Non-pigmented ciliary epithelial cell (primary cell): ENCODE results near the gene NRF1.
"Not testable (repeated sequence)": the region's sequence is repeated elsewhere in the genome, so short reads cannot be mapped to it uniquely, and the experiment has no call there.

Experiments used
- DNase-seq: peaks from one replicate; pipeline ENCODE4 v3.0.0-alpha.2; 2010; ENCODE audit warnings: low read depth

The NRF1 gene

GRCh38 chr7:129649128-129649690, 37.7 kb downstream of the NRF1 start:
- DNase-seq = no peak

GRCh38 chr7:129650056-129650758, 38.7 kb downstream of the NRF1 start:
- no peak for DNase-seq

GRCh38 chr7:129652914-129653313, 41.4 kb downstream of the NRF1 start:
- no peak for DNase-seq

- DNase-seq = no peak
Observed at GRCh38 chr7:129655811-129656210, 44.3 kb downstream of the NRF1 start.

GRCh38 chr7:129657363-129657762, 45.8 kb downstream of the NRF1 start:
- no peak for DNase-seq

- not testable (repeated sequence) for DNase-seq
Observed at GRCh38 chr7:129659907-129660306, 48.4 kb downstream of the NRF1 start.

- no peak for DNase-seq
Observed at GRCh38 chr7:129661645-129662182, 50.2 kb downstream of the NRF1 start.

GRCh38 chr7:129663240-129663639, 51.7 kb downstream of the NRF1 start:
- not testable (repeated sequence) for DNase-seq

GRCh38 chr7:129664029-129665012, 52.8 kb downstream of the NRF1 start:
- DNase-seq = peak; percentile 36

GRCh38 chr7:129665013-129665401, 53.5 kb downstream of the NRF1 start:
- DNase-seq = peak; percentile 85

- DNase-seq = no peak
Observed at GRCh38 chr7:129667116-129667515, 55.6 kb downstream of the NRF1 start.

- DNase-seq = no peak
Observed at GRCh38 chr7:129667551-129667950, 56.0 kb downstream of the NRF1 start.

GRCh38 chr7:129669901-129670300, 58.4 kb downstream of the NRF1 start:
- DNase-seq = no peak

- DNase-seq = no peak
Observed at GRCh38 chr7:129670656-129671055, 59.1 kb downstream of the NRF1 start.

GRCh38 chr7:129671266-129671665, 59.7 kb downstream of the NRF1 start:
- no peak for DNase-seq

- DNase-seq = not testable (repeated sequence)
Observed at GRCh38 chr7:129674475-129674874, 63.0 kb downstream of the NRF1 start.

GRCh38 chr7:129675521-129675920, 64.0 kb downstream of the NRF1 start:
- DNase-seq = no peak

GRCh38 chr7:129676017-129676897, 64.7 kb downstream of the NRF1 start:
- no peak for DNase-seq

GRCh38 chr7:129677796-129678195, 66.3 kb downstream of the NRF1 start:
- no peak for DNase-seq

GRCh38 chr7:129678606-129679005, 67.1 kb downstream of the NRF1 start:
- no peak for DNase-seq

- DNase-seq = no peak
Observed at GRCh38 chr7:129680400-129680799, 68.9 kb downstream of the NRF1 start.
